Measurements from ENCODE around the gene SEPTIN1.
"Not testable (repeated sequence)": the region's sequence is repeated elsewhere in the genome, so short reads cannot be mapped to it uniquely, and the experiment has no call there.

Gene SEPTIN1

GRCh38 chr16:30353438-30354129 is 28.8 kb downstream of the SEPTIN1 start:
- no peaks in the 10 kb centered on the region for H3K9me3 ChIP-seq (ENCODE audit: insufficient read depth, low read depth, low read length)
- H3K27me3 ChIP-seq (ENCODE audit: insufficient read depth, low read length) = no peaks in the 10 kb centered on the region
- peak overlapping the region; percentile 100; the same call in 1 of the 2 replicates for H3K4me3 ChIP-seq (ENCODE audit: low read length)
- H3K36me3 ChIP-seq (ENCODE audit: insufficient read depth, low read depth, low read length) = peaks cover 45% of the 10 kb centered on the region
- peak overlapping the region; percentile 97; the same call in 1 of the 2 replicates for H3K9ac ChIP-seq (ENCODE audit: low read depth, low read length)
- peaks cover 10% of the 10 kb centered on the region; the same call in 1 of the 2 replicates for H3K4me1 ChIP-seq (ENCODE audit: insufficient read depth, low read length)
- H3K27ac ChIP-seq (ENCODE audit: low read length) = no peak overlapping the region

GRCh38 chr16:30352488-30353401 is 29.6 kb downstream of the SEPTIN1 start:
- no peak overlapping the region for H3K27ac ChIP-seq (ENCODE audit: low read length)
- peaks cover 10% of the 10 kb centered on the region; the same call in 1 of the 2 replicates for H3K4me1 ChIP-seq (ENCODE audit: insufficient read depth, low read length)
- peaks cover 42% of the 10 kb centered on the region for H3K36me3 ChIP-seq (ENCODE audit: insufficient read depth, low read depth, low read length)
- no peak overlapping the region for H3K9ac ChIP-seq (ENCODE audit: low read depth, low read length)
- H3K27me3 ChIP-seq (ENCODE audit: insufficient read depth, low read length) = no peaks in the 10 kb centered on the region
- no peak overlapping the region for H3K4me3 ChIP-seq (ENCODE audit: low read length)
- no peaks in the 10 kb centered on the region for H3K9me3 ChIP-seq (ENCODE audit: insufficient read depth, low read depth, low read length)

GRCh38 chr16:30351586-30352419 is 30.6 kb downstream of the SEPTIN1 start:
- Histone ChIP-seq H3K9ac (ENCODE audit: low read depth, low read length) (no peak overlapping the region), H3K36me3 (ENCODE audit: insufficient read depth, low read depth, low read length) (peaks cover 39% of the 10 kb centered on the region), H3K4me3 (ENCODE audit: low read length) (no peak overlapping the region), H3K27me3 (ENCODE audit: insufficient read depth, low read length) (no peaks in the 10 kb centered on the region), H3K27ac (ENCODE audit: low read length) (no peak overlapping the region), H3K4me1 (ENCODE audit: insufficient read depth, low read length) (peaks cover 10% of the 10 kb centered on the region; the same call in 1 of the 2 replicates), H3K9me3 (ENCODE audit: insufficient read depth, low read depth, low read length) (no peaks in the 10 kb centered on the region)

GRCh38 chr16:30351001-30351441 is 31.3 kb downstream of the SEPTIN1 start:
- H3K9me3 ChIP-seq (ENCODE audit: insufficient read depth, low read depth, low read length) = no peaks in the 10 kb centered on the region
- H3K27ac ChIP-seq (ENCODE audit: low read length) = no peak overlapping the region
- H3K4me3 ChIP-seq (ENCODE audit: low read length) = no peak overlapping the region
- H3K27me3 ChIP-seq (ENCODE audit: insufficient read depth, low read length) = no peaks in the 10 kb centered on the region
- H3K4me1 ChIP-seq (ENCODE audit: insufficient read depth, low read length) = peaks cover 6% of the 10 kb centered on the region; the same call in 1 of the 2 replicates
- H3K36me3 ChIP-seq (ENCODE audit: insufficient read depth, low read depth, low read length) = peaks cover 39% of the 10 kb centered on the region
- H3K9ac ChIP-seq (ENCODE audit: low read depth, low read length) = no peak overlapping the region

DNA sequence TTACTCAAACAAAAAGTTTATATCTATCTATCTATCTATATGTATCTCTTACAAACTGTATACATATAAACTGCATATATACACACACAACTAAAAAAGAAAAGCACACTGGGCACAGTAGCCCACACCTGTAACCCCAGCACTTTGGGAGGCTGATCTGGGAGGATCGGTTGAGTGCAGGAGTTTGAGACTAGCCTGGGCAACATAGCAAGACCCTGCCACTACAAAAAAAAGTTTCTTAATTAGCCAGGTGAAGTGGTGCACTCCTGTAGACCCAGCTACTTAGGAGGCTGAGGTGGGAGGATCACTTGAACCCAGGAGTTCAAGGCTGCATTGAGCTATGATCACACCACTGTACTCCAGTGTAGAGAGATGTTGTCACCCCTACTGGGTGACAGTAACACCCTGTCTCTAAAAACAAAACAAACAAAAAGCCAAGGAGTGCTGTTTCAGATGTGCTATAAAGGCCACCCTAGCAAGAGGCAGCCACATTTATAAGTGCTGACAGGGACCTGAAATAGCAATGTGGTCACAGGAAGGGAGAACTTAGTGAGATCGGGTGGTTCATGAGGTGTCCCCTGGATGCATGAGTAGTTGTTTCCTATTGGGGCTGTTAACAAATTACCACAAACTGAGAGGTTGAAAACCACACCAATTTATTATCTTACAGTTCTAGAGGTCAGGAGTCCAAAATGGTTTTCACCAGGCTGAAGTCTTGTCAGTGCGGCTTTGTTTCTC is 32.1 kb downstream of the SEPTIN1 start:
- H3K4me1 ChIP-seq (ENCODE audit: insufficient read depth, low read length) = 0 out of 2 replicates have a peak, but pooled peaks cover 5% of the 10 kb centered on the region
- H3K9ac ChIP-seq (ENCODE audit: low read depth, low read length) = no peak overlapping the region
- H3K36me3 ChIP-seq (ENCODE audit: insufficient read depth, low read depth, low read length) = peaks cover 39% of the 10 kb centered on the region
- H3K27me3 ChIP-seq (ENCODE audit: insufficient read depth, low read length) = no peaks in the 10 kb centered on the region
- H3K9me3 ChIP-seq (ENCODE audit: insufficient read depth, low read depth, low read length) = no peaks in the 10 kb centered on the region
- no peak overlapping the region for H3K27ac ChIP-seq (ENCODE audit: low read length)
- no peak overlapping the region for H3K4me3 ChIP-seq (ENCODE audit: low read length)

DNA sequence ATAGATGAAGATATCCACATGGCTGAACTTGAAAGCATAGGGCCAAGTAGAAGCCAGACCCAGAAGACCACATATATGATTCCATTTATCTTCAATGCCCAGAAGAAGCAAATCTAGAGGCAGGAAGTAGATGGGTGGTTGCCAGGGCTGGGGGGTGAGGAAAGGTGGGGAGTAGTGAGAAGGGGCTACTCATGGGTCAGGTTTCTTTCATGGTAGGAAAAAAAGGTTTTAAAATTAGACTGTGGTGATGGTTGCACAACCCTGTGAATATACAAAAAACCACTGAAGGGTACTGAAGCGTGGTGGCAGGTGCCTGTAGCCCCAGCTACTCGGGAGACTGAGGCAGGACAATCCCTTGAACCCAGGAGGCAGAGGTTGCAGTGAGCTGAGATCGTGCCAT is 32.7 kb downstream of the SEPTIN1 start:
- Histone ChIP-seq H3K4me1 (ENCODE audit: insufficient read depth, low read length) (0 out of 2 replicates have a peak, but pooled peaks cover 5% of the 10 kb centered on the region), H3K4me3 (ENCODE audit: low read length) (no peak overlapping the region), H3K36me3 (ENCODE audit: insufficient read depth, low read depth, low read length) (peaks cover 39% of the 10 kb centered on the region), H3K27ac (ENCODE audit: low read length) (no peak overlapping the region), H3K27me3 (ENCODE audit: insufficient read depth, low read length) (no peaks in the 10 kb centered on the region), H3K9me3 (ENCODE audit: insufficient read depth, low read depth, low read length) (no peaks in the 10 kb centered on the region), H3K9ac (ENCODE audit: low read depth, low read length) (no peak overlapping the region)

DNA sequence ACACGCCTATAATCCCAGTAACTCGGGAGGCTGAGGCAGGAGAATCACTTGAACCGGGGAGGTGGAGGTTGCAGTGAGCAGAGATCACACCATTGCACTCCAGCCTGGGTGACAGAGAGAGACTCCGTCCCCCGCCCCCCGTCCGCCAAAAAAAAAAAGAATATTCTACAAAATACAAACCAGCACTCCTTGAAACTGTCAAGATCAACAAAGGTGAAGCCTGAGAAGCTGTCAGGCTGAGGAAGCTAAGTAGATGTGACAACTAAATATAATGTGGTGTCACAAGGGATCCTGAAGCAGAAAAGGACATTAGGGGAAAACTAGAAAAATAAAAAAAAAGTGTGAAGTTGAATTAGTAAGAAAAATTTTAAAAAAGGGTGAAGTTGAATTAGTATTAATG is 33.4 kb downstream of the SEPTIN1 start:
- Histone ChIP-seq H3K27me3 (ENCODE audit: insufficient read depth, low read length) (no peaks in the 10 kb centered on the region), H3K36me3 (ENCODE audit: insufficient read depth, low read depth, low read length) (peaks cover 39% of the 10 kb centered on the region), H3K4me3 (ENCODE audit: low read length) (no peak overlapping the region), H3K27ac (ENCODE audit: low read length) (no peak overlapping the region), H3K9ac (ENCODE audit: low read depth, low read length) (no peak overlapping the region), H3K4me1 (ENCODE audit: insufficient read depth, low read length) (0 out of 2 replicates have a peak, but pooled peaks cover 1% of the 10 kb centered on the region), H3K9me3 (ENCODE audit: insufficient read depth, low read depth, low read length) (no peaks in the 10 kb centered on the region)

DNA sequence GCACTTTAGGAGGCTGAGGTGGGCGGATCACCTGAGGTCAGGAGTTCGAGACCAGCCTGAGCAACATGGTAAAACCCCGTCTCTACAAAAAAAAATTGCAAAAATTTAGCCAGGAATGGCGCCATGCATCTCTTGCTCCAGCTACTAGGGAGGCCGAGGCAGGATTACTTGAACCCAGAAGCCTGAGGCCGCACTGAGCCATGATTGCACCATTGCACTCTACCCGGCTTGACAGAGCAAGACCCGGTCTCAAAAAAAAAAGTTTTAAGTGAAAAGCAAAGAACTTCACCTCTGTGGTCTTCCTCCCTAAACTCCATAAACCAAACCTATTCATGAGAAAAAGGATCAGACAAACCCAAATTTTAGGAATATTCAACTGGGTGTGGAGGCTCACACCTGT is 34.2 kb downstream of the SEPTIN1 start:
- Histone ChIP-seq H3K9ac (ENCODE audit: low read depth, low read length) (no peak overlapping the region), H3K27ac (ENCODE audit: low read length) (no peak overlapping the region), H3K4me3 (ENCODE audit: low read length) (no peak overlapping the region), H3K9me3 (ENCODE audit: insufficient read depth, low read depth, low read length) (no peaks in the 10 kb centered on the region), H3K27me3 (ENCODE audit: insufficient read depth, low read length) (no peaks in the 10 kb centered on the region), H3K36me3 (ENCODE audit: insufficient read depth, low read depth, low read length) (peaks cover 31% of the 10 kb centered on the region), H3K4me1 (ENCODE audit: insufficient read depth, low read length) (no peaks in the 10 kb centered on the region)

DNA sequence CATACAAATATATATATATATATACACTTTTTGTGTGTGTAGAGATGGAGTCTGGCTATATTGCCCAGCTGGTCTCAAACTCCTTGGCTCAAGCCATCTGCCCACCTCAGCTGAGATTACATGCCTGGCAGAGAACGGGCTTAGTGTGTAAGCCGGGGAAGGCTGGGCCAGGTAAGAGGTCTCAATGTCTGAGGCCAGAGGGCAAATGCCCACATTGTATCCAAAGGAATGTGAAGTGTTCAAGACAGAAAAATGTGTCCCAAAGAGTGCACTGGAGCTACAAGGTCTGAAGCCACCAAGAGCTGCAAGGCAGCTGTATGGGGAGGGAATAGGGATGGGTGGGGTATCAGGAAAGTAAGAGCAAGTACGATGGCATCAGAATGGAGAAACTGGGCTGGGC is 36.1 kb downstream of the SEPTIN1 start:
- Histone ChIP-seq H3K27me3 (ENCODE audit: insufficient read depth, low read length) (no peaks in the 10 kb centered on the region), H3K36me3 (ENCODE audit: insufficient read depth, low read depth, low read length) (peaks cover 13% of the 10 kb centered on the region), H3K4me1 (ENCODE audit: insufficient read depth, low read length) (no peaks in the 10 kb centered on the region), H3K9ac (ENCODE audit: low read depth, low read length) (no peak overlapping the region), H3K9me3 (ENCODE audit: insufficient read depth, low read depth, low read length) (no peaks in the 10 kb centered on the region), H3K27ac (ENCODE audit: low read length) (no peak overlapping the region), H3K4me3 (ENCODE audit: low read length) (no peak overlapping the region)

- H3K9me3 ChIP-seq (ENCODE audit: insufficient read depth, low read depth, low read length); H3K27me3 ChIP-seq (ENCODE audit: insufficient read depth, low read length); H3K27ac ChIP-seq (ENCODE audit: low read length); H3K4me3 ChIP-seq (ENCODE audit: low read length); H3K9ac ChIP-seq (ENCODE audit: low read depth, low read length); H3K36me3 ChIP-seq (ENCODE audit: insufficient read depth, low read depth, low read length); H3K4me1 ChIP-seq (ENCODE audit: insufficient read depth, low read length): not testable (repeated sequence)
These were observed 38.9 kb downstream of the SEPTIN1 start for GRCh38 chr16:30343491-30343820.
